H1 (cell line): ENCODE results near the gene GPR61. TPM values are rescaled to one million over a fixed set of nuclear protein-coding genes. Genes with fewer than 3 reads are reported as not detected.

Experiments used
- CTCF ChIA-PET: fragments of 300-600 bp; sonication (Branson Sonifier 250); formaldehyde crosslinking; loops from one replicate; lab custom pipeline; 2021; ENCODE audit not compliant: partially characterized antibody; lab: Charles Lee
- POLR2A ChIA-PET: fragments of 300-600 bp; sonication (Branson Sonifier 250); formaldehyde crosslinking; loops from one replicate; lab custom pipeline; 2021; ENCODE audit warnings: inconsistent platforms; ENCODE audit not compliant: partially characterized antibody; lab: Charles Lee
- DNase-seq, 2 experiments: peaks; one replicate each; pipeline versions ENCODE4 v3.0.0 to v3.0.0-alpha.2; 2010 to 2022; ENCODE audit warnings: low spot score in 2 of 2, low read depth in 1 of 2, mixed read lengths in 1 of 2
- FAIRE-seq: peaks from 2 replicates; lab custom pipeline; 2011; peaks lifted over from hg19 to GRCh38; lab: Jason Lieb, UNC
- H2AFZ ChIP-seq: 2 replicates; pipeline ENCODE4 v1.8.1; 2012; ENCODE audit warnings: low read length, inconsistent platforms
- H2AK5ac ChIP-seq: 2 replicates; pipeline ENCODE4 v1.6.1; 2013; ENCODE audit warnings: low read depth, low read length
- H2BK120ac ChIP-seq: replicated peaks from 2 replicates; pipeline ENCODE3; 2013; ENCODE audit warnings: low read depth, low read length, inconsistent platforms
- H2BK12ac ChIP-seq: 2 replicates; pipeline ENCODE4 v1.6.1; 2013; ENCODE audit warnings: low read depth, low read length
- H2BK15ac ChIP-seq: 2 replicates; pipeline ENCODE4 v1.6.1; 2013; ENCODE audit warnings: low read length
- H2BK20ac ChIP-seq: 2 replicates; pipeline ENCODE4 v1.6.1; 2013; ENCODE audit warnings: low read length
- H2BK5ac ChIP-seq: 2 replicates; pipeline ENCODE4 v1.6.1; 2013; ENCODE audit warnings: low read depth, low read length
- H3K14ac ChIP-seq: 2 replicates; pipeline ENCODE4 v1.6.1; 2013; ENCODE audit warnings: inconsistent platforms; ENCODE audit not compliant: insufficient read length
- H3K18ac ChIP-seq: 2 replicates; pipeline ENCODE4 v1.6.1; 2013; ENCODE audit warnings: low read length; ENCODE audit errors: extremely low read depth
- H3K23ac ChIP-seq: 2 replicates; pipeline ENCODE4 v1.6.1; 2013; ENCODE audit warnings: inconsistent platforms; ENCODE audit not compliant: insufficient read length
- H3K23me2 ChIP-seq: 2 replicates; pipeline ENCODE4 v1.6.1; 2013; ENCODE audit warnings: low read depth, low read length
- H3K27ac ChIP-seq: 2 replicates; pipeline ENCODE4 v1.6.1; 2011; ENCODE audit warnings: low read depth, low read length, inconsistent platforms
- H3K27me3 ChIP-seq, 4 experiments: replicated peaks in 1 of 4; 1 replicate in 1 of 4; 2 replicates in 3 of 4; pipeline versions ENCODE4 v1.6.1 to v1.8.1; 2011 to 2013; ENCODE audit warnings: low read length in 3 of 4, mild to moderate bottlenecking in 3 of 4, inconsistent platforms in 2 of 4, mixed read lengths in 2 of 4, moderate library complexity in 1 of 4; ENCODE audit not compliant: control insufficient read depth in 3 of 4, insufficient read depth in 3 of 4; ENCODE audit errors: extremely low read depth in 1 of 4
- H3K36me3 ChIP-seq, 4 experiments: 2 replicates each; pipeline versions ENCODE4 v1.6.1 to v1.8.1; 2011 to 2013; ENCODE audit warnings: mild to moderate bottlenecking in 4 of 4, low read length in 3 of 4, moderate library complexity in 2 of 4, control low read depth in 1 of 4, inconsistent platforms in 1 of 4; ENCODE audit not compliant: insufficient read depth in 4 of 4, control insufficient read depth in 2 of 4
- H3K4ac ChIP-seq: replicated peaks from 2 replicates; pipeline ENCODE3; 2013; ENCODE audit warnings: low read length, low read depth, mixed read lengths, inconsistent platforms; ENCODE audit not compliant: insufficient read length
- H3K4me1 ChIP-seq, 4 experiments: replicated peaks in 1 of 4; 1 replicate in 1 of 4; 2 replicates in 3 of 4; pipeline versions ENCODE4 v1.6.1 to v1.8.1; 2011 to 2013; ENCODE audit warnings: low read length in 3 of 4, inconsistent platforms in 2 of 4, mixed read lengths in 1 of 4; ENCODE audit not compliant: insufficient read depth in 4 of 4, control insufficient read depth in 3 of 4
- H3K4me2 ChIP-seq, 2 experiments: 2 replicates each; pipeline versions ENCODE4 v1.6.1 to v1.8.1; 2011 to 2013; ENCODE audit warnings: low read depth in 2 of 2, low read length in 2 of 2, control low read depth in 1 of 2, inconsistent platforms in 1 of 2, mild to moderate bottlenecking in 1 of 2; ENCODE audit not compliant: insufficient read depth in 1 of 2
- H3K4me3 ChIP-seq, 4 experiments: fragments of 200-600, 300-600 bp in 1 of 4; sonication (generic), shearing (Covaris generic), sonication (Bioruptor Twin) in 1 of 4; 2 replicates each; pipeline versions ENCODE4 v1.5.1 to v1.8.1; 2011 to 2016; ENCODE audit warnings: low read length in 4 of 4, low read depth in 3 of 4, control low read depth in 2 of 4, inconsistent platforms in 2 of 4, mild to moderate bottlenecking in 2 of 4, mixed read lengths in 1 of 4, moderate library complexity in 1 of 4; ENCODE audit not compliant: insufficient read depth in 2 of 4; ENCODE audit errors: extremely low read depth in 1 of 4
- H3K56ac ChIP-seq: replicated peaks from 2 replicates; pipeline ENCODE3; 2013; ENCODE audit warnings: low read depth, mild to moderate bottlenecking, mixed read lengths, low read length, inconsistent platforms; ENCODE audit not compliant: insufficient read length
- H3K79me1 ChIP-seq: 2 replicates; pipeline ENCODE4 v1.6.1; 2013; ENCODE audit warnings: low read depth, low read length, control low read depth
- H3K79me2 ChIP-seq, 2 experiments: 2 replicates each; pipeline versions ENCODE4 v1.6.1 to v1.8.1; 2012 to 2013; ENCODE audit warnings: low read length in 2 of 2, mild to moderate bottlenecking in 2 of 2, inconsistent platforms in 1 of 2; ENCODE audit not compliant: insufficient read depth in 2 of 2, control insufficient read depth in 1 of 2
- H3K9ac ChIP-seq, 4 experiments: replicated peaks in 1 of 4; 1 replicate in 1 of 4; 2 replicates in 3 of 4; pipeline versions ENCODE4 v1.6.1 to v1.8.1; 2011 to 2013; ENCODE audit warnings: low read depth in 3 of 4, low read length in 3 of 4, control low read depth in 2 of 4, mild to moderate bottlenecking in 2 of 4, moderate library complexity in 2 of 4, inconsistent platforms in 1 of 4; ENCODE audit errors: extremely low read depth in 1 of 4
- H3K9me3 ChIP-seq, 2 experiments: 2 replicates each; pipeline versions ENCODE4 v1.6.1 to v1.8.1; 2012 to 2013; ENCODE audit warnings: mild to moderate bottlenecking in 2 of 2, moderate library complexity in 2 of 2, control low read depth in 1 of 2, inconsistent platforms in 1 of 2, low read depth in 1 of 2, low read length in 1 of 2, mixed read lengths in 1 of 2; ENCODE audit not compliant: insufficient read depth in 2 of 2
- H4K20me1 ChIP-seq, 2 experiments: replicated peaks in 1 of 2; 2 replicates each; pipeline versions ENCODE3 to v1.8.1; 2011 to 2013; ENCODE audit warnings: inconsistent platforms in 2 of 2, low read length in 2 of 2, mild to moderate bottlenecking in 1 of 2; ENCODE audit not compliant: insufficient read depth in 2 of 2, control insufficient read depth in 1 of 2
- H4K5ac ChIP-seq: 2 replicates; pipeline ENCODE4 v1.6.1; 2013; ENCODE audit warnings: low read length, low read depth, mixed read lengths, inconsistent platforms; ENCODE audit not compliant: insufficient read length
- H4K8ac ChIP-seq: 2 replicates; pipeline ENCODE4 v1.8.0; 2013; ENCODE audit warnings: mild to moderate bottlenecking, moderate library complexity, low read length, inconsistent platforms; ENCODE audit not compliant: insufficient read depth; ENCODE audit errors: extremely low read depth
- H4K91ac ChIP-seq: replicated peaks from 2 replicates; pipeline ENCODE3; 2013; ENCODE audit warnings: low read length, mixed read lengths, inconsistent platforms; ENCODE audit not compliant: insufficient read length
- CBX5 ChIP-seq: fragments of 300-800, 300-1000 bp; sonication (generic); IDR thresholded peaks from 2 replicates; pipeline ENCODE4 v1.7.1; 2016; ENCODE audit warnings: antibody characterized with exemption, low read length, low read depth
- CBX8 ChIP-seq: fragments of 300-800, 300-1000 bp; sonication (generic); IDR thresholded peaks from 2 replicates; pipeline ENCODE4 v1.7.1; 2016; ENCODE audit warnings: low read depth, low read length, borderline replicate concordance
- GABPA ChIP-seq: IDR thresholded peaks from 2 replicates; pipeline ENCODE4 v1.6.1; 2011; ENCODE audit warnings: mild to moderate bottlenecking, low read length, moderate library complexity, borderline replicate concordance; ENCODE audit not compliant: insufficient read depth
- KDM5A ChIP-seq: fragments of 200-600 bp; IDR thresholded peaks from 2 replicates; pipeline ENCODE4 v1.7.1; 2012; ENCODE audit warnings: mild to moderate bottlenecking, low read length, inconsistent platforms, mixed read lengths
- POLR2AphosphoS5 ChIP-seq: IDR thresholded peaks from 2 replicates; pipeline ENCODE4 v1.6.1; 2011; ENCODE audit warnings: low read depth, low read length
- RXRA ChIP-seq: IDR thresholded peaks from 2 replicates; pipeline ENCODE4 v1.6.1; 2011; ENCODE audit warnings: low read depth, mild to moderate bottlenecking, low read length, moderate library complexity; ENCODE audit not compliant: insufficient read depth
- SAP30 ChIP-seq: fragments of 300-600 bp; sonication (generic); IDR thresholded peaks from 2 replicates; pipeline ENCODE4 v1.7.1; 2012; ENCODE audit warnings: low read length, moderate library complexity, mild to moderate bottlenecking, inconsistent platforms; ENCODE audit not compliant: insufficient read depth, insufficient replicate concordance
- polyA plus RNA-seq, 7 experiments: library from polyadenylated mRNA; depleted of rRNA in 3 of 7; stranded (reverse) in 5 of 7; unstranded in 2 of 7; fragments of >200 nt in 5 of 7; fragments of 200-250 nt in 2 of 7; gene quantifications; 1 replicate in 5 of 7; 2 replicates in 1 of 7; 4 replicates in 1 of 7; pipeline versions ENCODE4 v1.2.1 to v1.2.3, GENCODE V29; 2011 to 2013; ENCODE audit warnings: missing spikeins in 2 of 7, mixed read lengths in 2 of 7
- total RNA-seq: library from RNA; stranded (reverse); fragmentation: NEBNext Ultra II Directional; extraction: Animal tissue kit (Norgen Biotek cat#: 25700); gene quantifications from 2 replicates; pipeline ENCODE4 v1.2.1, GENCODE V29; 2021

GPR61 gene
- total and polyA plus RNA-seq, 2 of the 8 experiments (the other 6 are each of a cell fraction or from before 2014, with no cell fraction given), result 0.41 to 0.53 TPM

GRCh38 chr1:109589679-109590078 lies 50.0 kb downstream of the GPR61 start:
- Histone ChIP-seq H2AFZ (no peak overlapping the region), H4K91ac (no peak overlapping the region), H3K4ac (no peak overlapping the region), H4K5ac (no peak overlapping the region), H3K79me1 (no peaks in the 10 kb centered on the region), H2BK120ac (no peak overlapping the region), H3K27ac (no peak overlapping the region), H2BK12ac (no peak overlapping the region), H3K18ac (no peak overlapping the region), H3K4me1 (no peaks in the 10 kb centered on the region), H3K23me2 (no peaks in the 10 kb centered on the region), H3K23ac (no peak overlapping the region), H3K14ac (no peak overlapping the region), H3K56ac (no peak overlapping the region), H2BK20ac (no peak overlapping the region), H2BK15ac (no peak overlapping the region), H4K20me1 (no peaks in the 10 kb centered on the region), H2BK5ac (no peak overlapping the region), H3K36me3 (peaks cover 3 to 61% (median 17%) of the 10 kb centered on the region in 4 experiments), H3K4me2 (no peak overlapping the region), H3K9ac (no peak overlapping the region), H4K8ac (no peak overlapping the region), H2AK5ac (no peak overlapping the region), H3K4me3 (no peak overlapping the region), H3K27me3 (no peaks in the 10 kb centered on the region)
- POLR2A ChIA-PET, result no interaction called here
- CTCF ChIA-PET, result interaction anchor here (0.5 to 1.4 kb wide), 2 partner anchors 26 to 58 kb away, joined by 3 to 6 read pairs; no protein-coding TSS in a partner anchor
- DNase-seq (no peak), FAIRE-seq (no peak)
- TF ChIP-seq KDM5A (no peak), POLR2AphosphoS5 (no peak), CBX5 (no peak), RXRA (no peak), GABPA (no peak), CBX8 (no peak), SAP30 (no peak)
- TF ChIP-seq, all 59 proteins: peak for 0
- no peaks in the 10 kb centered on the region for H3K9me3 ChIP-seq
- no peaks in the 10 kb centered on the region for H3K79me2 ChIP-seq
